HTR-8/SVneo (cell line): ENCODE data around the gene DPM2.

Experiments
- DNase-seq: peaks from one replicate; pipeline ENCODE4 v3.0.0; 2011; ENCODE audit warnings: low spot score, mixed read lengths; ENCODE audit not compliant: insufficient read length
- FAIRE-seq: peaks from 2 replicates; lab custom pipeline; 2011; peaks lifted over from hg19 to GRCh38; lab: Jason Lieb, UNC

DPM2 gene

DNA sequence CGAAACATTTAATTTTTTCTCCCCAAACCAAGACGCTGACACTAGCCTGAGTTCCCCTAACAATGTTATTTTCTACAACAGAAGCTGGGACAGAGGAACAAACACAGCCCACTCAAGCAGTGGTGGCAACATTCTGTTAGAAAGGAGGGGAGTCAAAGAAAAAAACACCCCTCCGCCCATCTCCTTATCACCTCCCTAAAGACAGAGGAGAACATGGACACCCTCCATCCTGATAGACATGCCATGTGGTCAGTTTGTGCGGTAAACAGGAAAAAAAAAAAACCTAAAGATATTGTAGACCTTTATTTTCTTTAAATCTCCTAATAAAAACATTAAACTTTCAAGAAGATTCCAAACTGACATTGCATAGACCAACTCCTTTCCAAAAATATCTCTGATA is 2.9 kb upstream of the DPM2 start:
- FAIRE-seq (no peak), DNase-seq (no peak)

DNA sequence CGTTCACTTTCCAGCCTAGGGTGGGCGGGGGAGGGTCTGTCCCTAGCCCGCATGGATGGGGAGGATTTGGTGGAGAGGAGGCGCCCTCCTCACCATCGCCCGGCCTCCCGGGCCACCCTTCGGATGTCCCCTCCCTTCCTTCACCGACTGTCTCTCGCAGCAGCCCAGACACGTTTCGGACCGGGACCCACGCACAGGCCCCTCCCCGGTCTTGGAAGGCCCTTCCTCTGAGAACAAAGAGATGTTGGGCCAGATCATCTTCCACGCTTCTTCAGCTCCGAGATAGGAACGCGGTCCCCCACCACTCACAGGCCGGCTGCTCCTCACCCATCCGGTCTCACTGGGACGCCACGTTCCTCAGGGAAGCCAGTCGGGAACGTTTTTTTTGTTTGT is 640 bp upstream of the DPM2 start:
- DNase-seq (no peak), FAIRE-seq (no peak)

DNA sequence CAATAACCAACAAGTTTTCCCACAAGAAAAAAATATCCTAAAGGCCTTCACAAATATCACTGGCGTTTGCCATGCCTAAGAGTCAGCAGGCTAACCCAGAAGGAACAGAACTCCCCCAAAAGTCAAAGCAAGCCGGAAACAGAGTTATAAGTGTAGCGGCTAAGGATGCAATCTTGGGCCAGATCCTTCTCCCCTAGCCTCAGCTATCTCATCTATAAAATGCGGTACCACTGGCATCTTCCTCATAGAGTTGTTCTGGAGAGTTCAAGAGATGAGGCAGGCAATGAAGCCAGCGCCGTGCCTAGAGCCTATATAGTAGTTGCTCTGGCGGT is 632 bp downstream of the DPM2 start:
- DNase-seq (no peak), FAIRE-seq (no peak)

DNA sequence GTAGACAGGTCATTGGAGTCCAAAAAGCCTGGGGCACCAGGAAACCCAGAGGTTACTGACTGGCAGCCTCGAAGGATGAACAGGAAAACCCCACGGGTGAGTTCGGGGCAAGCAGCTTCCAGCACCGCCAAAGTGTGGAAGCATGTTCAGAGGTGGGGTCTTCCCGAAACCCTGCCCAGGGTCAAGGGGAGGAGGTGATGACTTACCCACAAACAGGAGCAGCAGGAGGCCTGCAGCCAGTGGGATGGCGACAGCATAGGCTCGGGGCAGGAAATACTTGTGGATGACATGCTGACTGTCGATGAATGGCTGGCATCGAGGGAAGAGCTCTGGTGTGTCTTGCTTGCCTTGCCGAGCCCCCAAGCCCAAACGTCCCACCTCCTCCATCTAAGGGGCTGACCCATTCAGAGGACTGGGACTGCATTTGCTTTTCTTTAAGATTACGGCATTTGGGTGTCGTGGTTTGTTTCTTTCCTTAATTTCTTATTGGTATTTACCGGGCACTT is 1.3 kb downstream of the DPM2 start:
- FAIRE-seq = no peak
- no peak for DNase-seq

DNA sequence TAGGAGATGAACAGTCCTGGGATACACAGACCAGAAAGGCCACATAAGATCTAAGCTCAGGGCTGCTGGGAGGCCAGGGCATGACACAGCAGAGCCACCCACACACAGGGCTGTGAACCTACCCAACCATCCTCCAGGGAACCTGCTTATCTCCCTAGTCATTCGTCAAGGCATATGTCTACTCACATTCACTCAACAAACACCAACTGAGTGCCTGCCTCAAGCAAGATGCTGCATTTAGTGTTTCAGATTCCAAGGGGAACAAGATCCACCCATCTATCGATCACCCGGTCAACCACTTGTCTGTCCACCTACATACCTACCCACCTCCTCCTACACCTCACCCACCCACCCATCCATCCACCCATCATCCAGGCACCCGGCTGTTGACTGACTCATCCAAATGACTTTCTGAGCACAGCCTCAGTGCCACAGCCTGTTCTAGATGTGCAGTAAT is 1.9 kb downstream of the DPM2 start:
- no peak for DNase-seq
- no peak for FAIRE-seq

DNA sequence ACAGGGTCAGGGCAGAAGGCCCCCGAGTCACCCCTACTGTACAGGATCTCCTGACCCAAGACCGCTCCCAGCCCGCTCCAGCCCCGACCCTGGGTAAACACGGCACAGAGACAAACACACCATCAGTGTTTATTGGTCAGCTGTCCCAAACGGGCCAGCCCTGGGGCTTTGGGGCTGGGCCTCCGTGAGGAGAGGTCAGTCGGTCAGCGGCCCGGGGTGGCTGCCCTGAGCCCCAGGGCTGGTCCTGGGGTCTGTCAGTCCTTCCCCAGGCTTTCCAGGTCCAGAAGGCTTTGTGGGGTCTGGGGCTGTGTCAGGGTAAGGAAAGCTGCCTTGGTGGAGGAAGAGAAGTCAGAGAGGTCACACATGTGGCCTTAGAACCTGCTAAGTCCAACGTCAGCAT is 2.7 kb downstream of the DPM2 start:
- FAIRE-seq (no peak), DNase-seq (no peak)

DNA sequence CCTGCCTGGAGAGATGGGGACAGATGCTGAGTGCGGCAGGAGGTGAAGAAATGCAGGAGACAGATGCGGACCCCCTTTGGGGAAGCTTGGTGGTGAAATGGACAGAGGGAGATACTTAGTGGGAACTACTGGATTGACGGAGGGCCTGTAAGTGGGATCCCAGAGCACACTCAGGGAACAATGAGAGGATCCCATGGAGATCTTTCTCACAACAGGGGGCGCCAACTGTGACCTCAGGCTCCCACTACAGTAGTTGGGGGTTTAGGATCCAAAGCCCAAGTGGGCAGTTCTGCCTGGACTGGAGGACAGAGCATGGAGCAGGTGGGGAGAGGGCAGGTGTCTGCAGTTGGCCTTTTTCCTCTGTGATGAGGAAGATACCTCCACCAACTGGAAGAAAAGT is 3.4 kb downstream of the DPM2 start:
- DNase-seq (no peak), FAIRE-seq (no peak)

DNA sequence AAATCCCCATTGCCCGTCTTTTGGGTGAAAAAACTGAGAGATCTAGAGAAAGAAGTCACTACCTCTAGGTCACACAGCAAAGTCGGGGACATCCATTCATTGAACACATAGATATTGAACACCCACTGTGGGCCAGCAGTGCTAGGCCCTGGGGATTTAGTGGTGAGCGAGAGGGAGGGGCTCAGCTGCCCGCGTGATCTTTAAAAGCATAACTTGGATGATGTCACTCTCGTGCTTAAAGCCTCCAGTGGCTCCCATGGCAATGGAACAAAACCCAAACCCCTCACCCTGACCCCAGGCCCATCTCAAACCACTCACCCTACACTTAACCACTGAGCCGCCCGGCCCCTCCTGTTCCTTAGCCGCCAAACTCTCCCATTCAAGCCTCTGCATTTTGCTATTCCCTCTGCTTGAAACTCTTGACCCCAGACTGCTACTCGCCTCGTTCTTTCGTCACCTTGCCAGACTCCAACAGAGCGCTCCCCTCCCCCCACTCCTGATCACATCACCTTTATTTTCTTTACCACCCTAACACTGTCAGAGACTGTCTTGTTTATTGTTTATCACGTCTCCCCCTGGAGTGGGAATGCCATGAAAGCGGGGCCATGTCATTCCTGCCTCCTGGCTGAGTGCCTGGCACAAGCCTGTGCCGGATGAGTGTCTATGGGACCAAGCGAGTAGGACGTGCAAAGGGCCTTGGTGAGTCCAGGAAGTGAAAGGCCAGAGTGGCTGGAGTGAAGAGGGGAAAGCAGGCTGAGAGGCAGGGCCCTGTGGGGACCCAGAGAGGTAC is 6.4 kb downstream of the DPM2 start:
- DNase-seq (peak; percentile 32), FAIRE-seq (no peak)

DNA sequence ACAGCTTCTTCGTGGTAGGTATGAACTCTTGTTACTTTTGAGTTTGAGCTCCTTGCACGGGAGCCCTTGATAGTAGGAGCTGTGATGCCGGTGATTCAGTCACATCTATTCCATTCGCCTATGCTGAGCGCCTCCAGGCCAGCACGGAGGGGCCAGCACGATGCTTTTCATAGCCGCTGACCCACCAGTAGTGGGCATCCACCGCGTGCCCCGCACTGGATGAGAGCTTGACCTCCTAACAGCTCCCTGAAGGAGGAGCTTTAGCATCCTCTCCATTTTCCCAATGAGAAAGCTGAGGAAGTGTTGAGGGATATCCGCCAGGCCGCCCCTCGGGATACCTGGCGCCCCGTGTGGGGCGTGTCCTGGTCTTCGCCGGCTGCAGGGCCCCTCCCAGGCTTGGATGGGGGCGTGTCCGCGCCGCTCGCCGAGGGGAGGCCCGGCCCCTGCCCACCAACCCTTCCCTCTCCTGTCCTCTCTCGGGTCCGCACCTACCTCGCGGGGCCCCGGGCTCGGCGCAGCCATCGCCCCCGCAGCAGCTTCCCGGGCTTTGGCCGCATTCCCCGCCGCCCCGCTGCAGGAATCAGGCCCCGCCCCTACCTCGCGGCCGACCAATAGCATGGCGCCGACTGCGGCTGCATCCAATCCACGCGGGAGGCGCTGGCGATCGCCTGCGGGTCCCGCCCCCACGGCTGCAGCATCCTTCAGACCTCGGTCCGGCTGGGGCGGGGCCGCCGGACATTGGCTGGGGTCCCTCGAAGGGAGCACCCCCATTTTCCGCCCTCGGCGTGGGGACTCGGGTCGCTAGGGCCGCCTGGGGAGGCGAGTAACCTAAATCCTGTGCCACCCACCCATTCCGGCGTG is 7.2 kb downstream of the DPM2 start, which contains the start of gene PIP5KL1:
Gene PIP5KL1, minus strand, starts transcription at position 547 of the 861 bp plus-strand sequence. Its CDS starts 25 bp downstream, at position 522.
- peak; percentile 85 for DNase-seq
- peak; percentile 70 for FAIRE-seq

DNA sequence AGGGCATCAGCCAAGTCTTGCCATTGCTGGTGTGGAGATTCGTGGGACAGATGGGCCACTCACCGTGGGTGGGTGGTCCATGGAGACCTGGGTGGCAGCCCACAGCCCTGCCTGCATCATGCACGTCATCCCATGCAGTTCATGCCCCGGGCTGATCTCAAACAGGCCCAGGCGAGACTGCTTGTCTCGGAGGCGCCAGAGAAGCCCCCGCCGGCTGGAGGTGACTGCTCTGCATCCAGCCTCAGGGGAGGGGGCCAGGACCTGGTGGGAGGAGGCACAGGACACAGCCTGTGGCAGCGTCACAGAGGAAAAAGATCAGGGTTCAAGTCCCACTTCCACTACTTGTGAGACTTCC is 8.1 kb downstream of the DPM2 start:
- DNase-seq (no peak), FAIRE-seq (no peak)

DNA sequence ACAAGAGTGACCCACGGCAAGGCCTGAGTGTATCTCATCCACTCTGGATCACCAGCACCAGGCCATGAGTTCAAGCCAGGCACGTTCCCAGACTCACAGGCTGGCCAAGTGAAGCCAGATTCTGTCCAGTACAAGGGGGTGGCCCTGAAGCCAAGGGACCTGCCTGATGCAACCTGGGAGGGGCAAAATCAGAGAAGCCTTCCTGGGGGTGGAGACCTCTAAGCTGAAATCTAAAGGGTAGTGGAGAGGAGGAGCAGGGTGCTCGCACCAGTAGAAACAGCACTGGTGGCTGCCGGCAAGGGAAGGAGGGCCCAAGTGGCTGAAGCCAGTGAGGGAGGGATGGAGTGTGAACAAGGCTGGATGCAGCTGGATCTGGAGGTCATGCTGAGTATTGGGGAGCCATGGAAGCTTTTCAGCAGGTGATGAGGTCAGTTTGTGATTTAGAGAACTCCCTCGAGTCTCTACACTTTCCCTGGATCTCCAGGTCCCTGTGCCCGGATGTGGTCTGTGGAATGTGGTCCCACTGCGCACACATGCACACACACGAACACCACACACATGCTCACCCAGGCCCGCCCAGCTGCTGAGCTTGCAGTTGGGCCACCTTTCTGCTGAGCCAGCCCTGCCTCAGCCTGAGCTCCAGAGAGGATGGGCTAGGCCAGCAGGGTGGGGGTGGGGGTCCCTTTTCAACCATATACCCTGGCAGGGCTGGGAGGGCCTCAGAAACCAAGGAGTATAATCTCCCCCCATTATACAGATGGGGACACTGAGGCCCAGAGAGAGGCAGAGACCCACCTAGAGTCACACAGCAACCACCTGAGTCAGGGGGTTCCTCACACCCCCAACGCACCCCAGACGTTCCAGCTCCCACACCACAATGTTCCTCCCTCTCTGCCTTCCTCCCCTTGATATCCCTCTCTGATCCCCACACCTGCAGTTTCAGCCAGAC is 8.7 kb downstream of the DPM2 start:
- DNase-seq = no peak
- FAIRE-seq = no peak

DNA sequence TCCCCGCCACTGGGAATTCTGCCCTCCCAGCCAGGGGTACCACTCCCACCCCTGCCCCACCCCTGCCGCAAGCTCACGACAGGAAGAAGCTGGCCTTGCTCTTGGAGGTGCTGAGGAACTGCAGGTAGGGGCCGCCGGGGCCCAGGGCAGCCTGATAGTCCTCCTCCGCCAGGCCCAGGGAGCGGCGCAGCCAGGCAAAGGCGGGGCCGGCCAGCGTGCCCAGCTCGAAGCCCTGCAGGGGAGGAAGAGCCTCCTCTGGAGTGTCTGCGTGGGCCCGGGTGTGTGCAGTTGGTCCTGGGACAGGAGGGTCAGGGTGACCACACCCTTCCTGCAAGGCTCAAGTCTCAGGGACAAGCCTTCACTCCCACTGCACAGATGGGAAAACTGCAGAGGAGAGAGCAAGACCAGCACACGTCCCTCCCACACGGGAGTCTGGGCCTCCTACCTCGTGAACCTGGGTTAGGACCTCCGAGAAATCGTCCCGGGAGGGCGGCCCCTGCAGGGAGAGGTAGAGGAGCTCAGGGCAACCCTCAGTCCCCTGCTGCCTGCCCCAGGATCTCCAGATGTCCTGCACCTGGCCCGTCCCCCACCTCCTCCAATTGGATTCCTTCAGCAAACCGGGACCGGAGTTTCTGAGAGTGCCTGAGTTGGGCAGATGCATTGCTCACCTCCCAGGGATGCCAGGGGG is 9.5 kb downstream of the DPM2 start:
- FAIRE-seq (no peak), DNase-seq (no peak)

DNA sequence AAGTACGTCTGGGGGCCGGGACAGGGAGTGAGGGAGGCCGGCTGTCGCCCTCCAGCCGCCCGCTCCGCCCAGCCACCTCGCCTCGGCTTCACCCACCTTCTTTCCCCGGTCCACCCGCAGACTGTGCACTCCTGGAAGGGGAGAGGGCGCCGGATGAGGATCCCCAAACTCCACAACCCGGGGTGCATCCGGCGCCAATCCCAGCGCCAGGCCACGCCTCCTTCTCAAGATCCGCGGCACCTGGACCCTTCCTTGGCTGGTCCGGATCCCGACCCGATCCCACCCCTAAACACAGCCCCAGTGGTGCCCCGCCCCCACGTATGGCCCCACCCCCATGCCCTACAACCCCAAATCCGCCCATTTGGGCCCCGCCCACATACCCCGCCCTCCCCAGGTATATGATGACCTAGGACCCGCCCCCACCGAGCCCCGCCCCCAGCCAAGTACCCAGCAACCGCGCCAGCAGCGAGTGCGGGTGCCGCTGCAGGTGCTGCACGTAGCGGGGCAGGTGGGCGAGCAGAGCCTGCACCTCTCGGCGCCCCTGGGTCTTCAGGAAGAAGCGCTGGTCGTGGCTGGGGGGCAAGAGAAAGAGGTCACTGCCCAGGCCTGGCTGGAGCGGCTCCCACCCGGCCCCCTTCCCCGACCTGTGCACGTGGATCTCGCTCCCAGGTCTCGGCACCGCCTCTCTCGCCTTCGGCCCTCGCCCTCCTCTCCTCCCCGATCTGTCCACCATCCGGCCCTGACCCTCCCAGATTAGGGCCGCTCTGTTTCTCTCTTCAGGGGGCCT is 10.3 kb downstream of the DPM2 start:
- DNase-seq (no peak), FAIRE-seq (no peak)

DNA sequence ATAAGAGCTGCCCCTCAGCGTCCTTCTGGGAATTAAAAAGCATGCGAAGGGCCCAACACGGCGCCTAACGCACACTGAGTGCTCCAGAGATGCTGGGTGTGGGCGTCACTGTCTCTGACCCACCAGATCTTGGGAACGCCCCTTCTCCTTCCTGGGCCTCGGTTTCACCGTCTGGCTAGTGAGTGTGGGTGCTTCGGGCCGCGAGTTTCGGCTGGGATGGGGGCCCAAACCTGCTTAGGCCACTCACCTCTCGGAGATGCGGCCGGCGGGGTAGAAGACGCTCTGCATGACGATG is 10.8 kb downstream of the DPM2 start:
- DNase-seq (no peak), FAIRE-seq (no peak)

DNA sequence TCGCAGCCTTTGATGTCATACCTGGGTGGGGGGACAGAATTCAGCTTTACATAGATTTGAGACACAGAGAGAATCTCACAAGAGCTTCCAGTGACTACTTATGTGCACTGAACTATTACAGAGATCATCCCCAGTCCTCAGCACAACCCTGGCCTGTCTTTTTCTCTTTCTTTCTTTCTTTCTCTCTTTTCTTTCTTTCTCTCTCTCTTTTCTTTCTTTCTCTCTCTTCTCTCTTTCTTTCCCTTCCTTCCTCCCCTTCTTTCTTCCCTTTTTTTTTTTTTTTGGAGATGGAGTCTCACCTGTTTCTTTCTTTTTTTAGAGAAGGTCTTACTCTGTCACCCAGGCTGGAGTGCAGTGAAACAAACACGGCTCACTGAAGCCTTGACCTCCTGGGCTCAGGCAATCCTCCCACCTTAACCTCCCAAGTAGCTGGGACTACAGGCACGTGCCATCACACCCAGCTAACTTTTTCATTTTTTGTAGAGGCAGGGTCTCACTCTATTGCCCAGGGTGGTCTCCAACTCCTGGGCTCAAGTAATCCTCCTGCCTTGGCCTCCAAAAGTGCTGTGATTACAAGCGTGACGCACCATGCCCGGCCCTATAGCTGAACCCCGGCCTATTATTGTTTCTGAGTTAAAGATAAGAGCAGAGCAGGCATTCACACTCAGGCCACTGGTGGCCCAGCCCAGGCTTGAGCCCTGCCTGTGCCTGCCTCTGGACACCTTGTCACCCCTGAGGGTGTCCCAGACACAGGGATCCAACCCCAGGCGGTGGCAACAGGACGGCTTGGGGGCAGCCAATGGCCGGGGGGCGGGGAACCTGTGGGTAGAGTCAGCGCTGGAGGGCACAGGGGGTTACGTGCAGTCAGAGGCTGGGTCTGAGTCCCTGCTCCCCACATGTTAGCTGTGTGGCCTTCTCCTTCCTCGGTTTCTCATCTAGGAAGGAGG is 11.4 kb downstream of the DPM2 start:
- DNase-seq (no peak), FAIRE-seq (no peak)

DNA sequence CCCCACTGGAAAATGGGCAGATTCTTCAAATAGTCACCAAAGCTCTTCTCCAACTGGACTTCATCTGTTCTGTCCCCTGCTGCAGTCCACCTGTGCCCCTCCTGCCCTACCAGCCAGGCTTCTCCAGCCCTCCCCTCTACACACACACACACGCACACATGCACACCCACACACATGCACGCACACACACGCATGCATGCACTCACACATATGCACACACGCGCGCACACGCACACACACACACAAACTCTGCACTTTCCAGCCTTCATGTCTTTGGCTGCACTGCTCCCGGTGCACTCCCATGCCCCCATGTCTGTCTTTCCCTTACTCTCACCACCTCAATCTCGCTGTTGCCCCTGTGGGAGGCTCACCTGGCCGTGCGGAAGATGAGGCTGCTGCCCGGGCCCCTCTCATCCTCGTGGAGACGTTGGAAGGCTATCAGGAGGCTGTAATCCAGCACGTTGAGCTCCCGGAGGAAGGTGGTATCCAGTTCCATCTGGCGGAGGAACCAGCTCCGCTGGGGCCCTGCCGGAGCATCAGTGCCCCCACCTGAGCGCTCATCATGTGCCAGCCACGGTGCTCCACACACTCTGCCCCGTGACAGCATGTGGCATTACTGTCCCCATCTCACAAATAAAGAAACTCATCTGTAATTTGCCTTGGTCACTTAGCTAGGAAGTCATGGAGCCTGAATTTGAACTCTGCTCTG is 12.8 kb downstream of the DPM2 start:
- FAIRE-seq = no peak

DNA sequence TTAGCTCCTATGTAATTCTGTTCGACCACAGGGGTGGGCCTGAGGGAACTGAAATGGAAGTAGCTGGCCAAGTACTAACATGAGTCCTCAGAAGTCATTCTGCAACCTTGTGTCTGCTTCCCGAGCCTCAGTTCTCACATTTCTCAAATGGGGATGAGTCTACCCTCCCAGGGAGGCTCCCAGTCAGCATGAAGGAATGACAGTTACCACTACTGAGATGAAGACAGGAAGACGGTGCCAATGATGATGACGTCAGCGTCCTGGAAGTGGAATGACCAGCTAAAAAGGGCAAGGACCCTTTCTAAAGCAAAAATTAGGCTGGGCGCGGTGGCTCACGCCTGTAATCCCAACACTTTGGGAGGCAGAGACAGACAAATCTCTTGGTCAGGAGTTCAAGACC is 13.9 kb downstream of the DPM2 start:
- FAIRE-seq (no peak), DNase-seq (peak; percentile 66)

More for the DNA sequence above, 12.8 kb downstream of the DPM2 start:
- no peak for DNase-seq
